Progenitor cell of endocrine pancreas (in vitro differentiated cells): ENCODE results near the gene ZNF24. TPM values are rescaled to one million over a fixed set of nuclear protein-coding genes. Genes with fewer than 3 reads are reported as not detected.

Experiments
- DNase-seq: peaks from one replicate; pipeline ENCODE4 v3.0.0; 2021; ENCODE audit warnings: low spot score; ENCODE audit not compliant: unreplicated experiment
- H3K27ac Mint-ChIP-seq: 2 replicates; pipeline ENCODE4 v1.8.0; 2021; ENCODE audit warnings: mild to moderate bottlenecking, moderate library complexity, mixed read lengths
- H3K27me3 Mint-ChIP-seq: 2 replicates; pipeline ENCODE4 v1.8.0; 2021; ENCODE audit warnings: mixed read lengths
- H3K36me3 Mint-ChIP-seq: 2 replicates; pipeline ENCODE4 v1.8.0; 2022; ENCODE audit warnings: mixed read lengths; ENCODE audit not compliant: insufficient read depth
- H3K4me1 Mint-ChIP-seq: 2 replicates; pipeline ENCODE4 v1.8.0; 2021; ENCODE audit warnings: low read depth, mixed read lengths
- H3K4me3 Mint-ChIP-seq: 2 replicates; pipeline ENCODE4 v1.8.0; 2021; ENCODE audit warnings: low read depth, mild to moderate bottlenecking, moderate library complexity, mixed read lengths
- H3K9me3 Mint-ChIP-seq: 2 replicates; pipeline ENCODE4 v1.8.0; 2021; ENCODE audit warnings: low read depth, mixed read lengths
- total RNA-seq: library from RNA; stranded (reverse); gene quantifications from 2 replicates; pipeline ENCODE4 v1.2.1, GENCODE V29; 2021
- TF ChIP-seq, protein P1 (sequence below): fragments of 200-600 bp; sonication (generic); IDR thresholded peaks from one replicate; pipeline ENCODE4 v1.5.0; 2021; ENCODE audit warnings: antibody characterized with exemption, mild to moderate bottlenecking; ENCODE audit not compliant: unreplicated experiment

Gene ZNF24
- total RNA-seq, 1 donor from 2014 or later = 76.1 TPM

DNA sequence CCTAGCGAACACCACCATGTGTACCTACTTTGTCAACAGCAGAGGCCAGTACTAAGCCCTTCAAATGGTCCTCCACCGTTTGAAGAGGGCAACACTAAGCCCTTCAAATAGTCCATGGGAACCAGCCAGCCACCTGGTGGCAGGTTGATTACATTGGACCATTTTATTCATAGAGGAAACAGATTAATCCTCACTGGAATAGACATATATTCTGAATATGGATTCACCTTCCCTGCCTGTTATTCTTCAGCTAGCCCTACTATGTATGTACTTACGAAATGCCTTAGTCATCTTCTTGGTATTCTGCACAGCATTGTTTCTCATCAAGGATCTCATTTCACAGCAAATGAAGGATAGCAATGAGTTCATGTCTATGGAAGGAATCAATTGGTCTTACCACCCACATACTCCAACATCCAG is 42.9 kb upstream of the ZNF24 start:
- Mint-ChIP-seq H3K9me3 (peaks cover 3% of the 10 kb centered on the region), H3K27me3 (peaks cover 17% of the 10 kb centered on the region), H3K4me3 (no peak overlapping the region), H3K36me3 (no peaks in the 10 kb centered on the region), H3K27ac (no peak overlapping the region), H3K4me1 (peaks cover 5% of the 10 kb centered on the region)
- TF ChIP-seq, protein P1, sequence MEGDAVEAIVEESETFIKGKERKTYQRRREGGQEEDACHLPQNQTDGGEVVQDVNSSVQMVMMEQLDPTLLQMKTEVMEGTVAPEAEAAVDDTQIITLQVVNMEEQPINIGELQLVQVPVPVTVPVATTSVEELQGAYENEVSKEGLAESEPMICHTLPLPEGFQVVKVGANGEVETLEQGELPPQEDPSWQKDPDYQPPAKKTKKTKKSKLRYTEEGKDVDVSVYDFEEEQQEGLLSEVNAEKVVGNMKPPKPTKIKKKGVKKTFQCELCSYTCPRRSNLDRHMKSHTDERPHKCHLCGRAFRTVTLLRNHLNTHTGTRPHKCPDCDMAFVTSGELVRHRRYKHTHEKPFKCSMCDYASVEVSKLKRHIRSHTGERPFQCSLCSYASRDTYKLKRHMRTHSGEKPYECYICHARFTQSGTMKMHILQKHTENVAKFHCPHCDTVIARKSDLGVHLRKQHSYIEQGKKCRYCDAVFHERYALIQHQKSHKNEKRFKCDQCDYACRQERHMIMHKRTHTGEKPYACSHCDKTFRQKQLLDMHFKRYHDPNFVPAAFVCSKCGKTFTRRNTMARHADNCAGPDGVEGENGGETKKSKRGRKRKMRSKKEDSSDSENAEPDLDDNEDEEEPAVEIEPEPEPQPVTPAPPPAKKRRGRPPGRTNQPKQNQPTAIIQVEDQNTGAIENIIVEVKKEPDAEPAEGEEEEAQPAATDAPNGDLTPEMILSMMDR = no peak
- no peak for DNase-seq

DNA sequence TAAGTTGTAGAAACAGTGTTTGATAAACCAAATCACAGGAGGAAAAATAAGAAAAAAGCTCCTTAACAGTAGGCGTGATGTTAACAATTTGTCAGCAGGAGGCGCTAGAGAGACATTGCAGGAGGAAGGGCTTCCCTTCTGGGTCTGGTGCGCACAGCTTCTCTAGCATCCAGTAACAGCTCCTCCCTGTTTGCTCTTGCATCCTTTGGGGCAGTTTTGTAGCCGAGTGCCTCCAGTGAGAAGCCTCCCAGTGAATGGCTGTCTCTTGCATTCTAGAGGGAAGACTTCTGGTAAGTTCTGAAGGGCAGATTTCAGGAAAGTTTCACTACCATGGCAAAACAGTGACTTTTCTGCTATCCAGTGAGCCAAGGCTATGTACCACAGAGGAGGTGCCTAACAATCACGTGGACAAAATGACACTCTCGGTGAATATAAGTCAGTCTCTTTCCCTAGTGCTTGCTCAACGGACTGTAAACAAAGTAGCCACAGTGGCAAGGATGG is 42.4 kb upstream of the ZNF24 start:
- H3K9me3 Mint-ChIP-seq = peaks cover 4% of the 10 kb centered on the region
- peaks cover 5% of the 10 kb centered on the region for H3K4me1 Mint-ChIP-seq
- DNase-seq = peak; percentile 30
- peaks cover 17% of the 10 kb centered on the region for H3K27me3 Mint-ChIP-seq
- H3K4me3 Mint-ChIP-seq = no peak overlapping the region
- TF ChIP-seq, protein P1 = peak; percentile 91
- H3K36me3 Mint-ChIP-seq = no peaks in the 10 kb centered on the region
- no peak overlapping the region for H3K27ac Mint-ChIP-seq

DNA sequence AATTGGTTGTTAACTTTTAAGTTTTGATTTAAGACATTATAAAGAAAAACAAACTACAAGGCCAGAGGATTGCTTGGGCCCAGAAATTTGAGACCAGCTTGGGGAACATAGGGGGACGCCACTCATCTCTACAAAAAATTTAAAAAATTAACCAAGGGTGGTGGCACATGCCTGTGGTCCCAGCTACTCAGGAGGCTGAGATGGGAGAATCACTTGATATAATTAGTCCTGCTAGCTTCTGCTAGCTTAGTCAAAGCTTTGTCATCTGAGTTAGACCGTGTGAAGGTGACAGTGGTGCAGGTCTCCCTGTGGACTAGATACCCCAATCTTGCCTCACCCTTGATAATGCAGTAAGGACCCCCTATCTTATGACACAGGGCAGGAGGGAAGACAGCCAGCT is 38.9 kb upstream of the ZNF24 start:
- Mint-ChIP-seq H3K27ac (no peak overlapping the region), H3K4me1 (peaks cover 7% of the 10 kb centered on the region), H3K27me3 (peaks cover 24% of the 10 kb centered on the region), H3K4me3 (no peak overlapping the region), H3K9me3 (peaks cover 9% of the 10 kb centered on the region), H3K36me3 (no peaks in the 10 kb centered on the region)
- TF ChIP-seq, protein P1 = no peak
- no peak for DNase-seq

DNA sequence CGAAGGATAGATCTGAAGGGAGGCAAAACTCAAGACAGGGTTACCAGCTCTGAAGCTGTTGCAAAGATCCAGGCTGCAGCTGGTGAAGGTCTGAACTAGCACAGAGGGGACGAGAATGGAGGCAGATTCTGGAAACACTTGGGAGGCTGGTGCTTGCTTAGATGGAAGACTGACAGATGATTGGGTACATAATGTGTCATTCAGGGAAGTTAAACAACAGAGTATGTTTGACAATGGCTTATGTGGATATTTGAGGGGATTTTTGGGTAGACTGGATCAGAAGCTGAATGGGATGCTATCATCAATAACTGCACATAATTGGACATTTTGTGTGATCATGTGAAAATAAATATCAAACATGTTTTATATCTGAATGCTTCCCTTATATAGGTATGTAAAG is 35.2 kb upstream of the ZNF24 start:
- peaks cover 14% of the 10 kb centered on the region for H3K4me1 Mint-ChIP-seq

DNA sequence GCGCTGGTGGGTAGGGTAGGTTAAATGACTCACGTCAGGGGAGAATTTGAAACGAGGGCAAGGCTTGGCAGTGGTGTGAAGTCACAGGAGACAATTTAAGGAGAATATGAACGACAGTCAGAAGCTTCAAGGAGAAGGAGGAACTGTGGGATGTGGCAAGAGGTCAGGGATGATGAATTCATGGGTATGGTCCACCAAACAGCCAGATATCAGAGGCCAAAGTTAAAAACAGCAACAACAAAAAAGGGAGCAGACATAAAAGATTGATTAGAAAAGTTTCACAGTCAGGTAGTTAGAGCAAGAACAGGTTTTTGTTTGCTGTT is 34.3 kb upstream of the ZNF24 start:
- Mint-ChIP-seq H3K27me3 (peaks cover 16% of the 10 kb centered on the region), H3K4me1 (peaks cover 10% of the 10 kb centered on the region), H3K27ac (no peak overlapping the region), H3K36me3 (peaks cover 1% of the 10 kb centered on the region), H3K4me3 (peak overlapping the region; percentile 7), H3K9me3 (peaks cover 9% of the 10 kb centered on the region)
- TF ChIP-seq, protein P1 = no peak
- DNase-seq = no peak

More for the DNA sequence above, 35.2 kb upstream of the ZNF24 start:
- no peak overlapping the region for H3K27ac Mint-ChIP-seq
- no peaks in the 10 kb centered on the region for H3K36me3 Mint-ChIP-seq
- DNase-seq = no peak
- H3K27me3 Mint-ChIP-seq = peaks cover 18% of the 10 kb centered on the region
- peaks cover 9% of the 10 kb centered on the region for H3K9me3 Mint-ChIP-seq
- no peak overlapping the region for H3K4me3 Mint-ChIP-seq
- TF ChIP-seq, protein P1 = no peak
